HL-60 (cell line): ENCODE results near the gene KANSL3.

ENCODE experiments used
- CTCF ChIP-seq: IDR thresholded peaks from one replicate; pipeline ENCODE4 v1.5.1; 2011; ENCODE audit warnings: low read length, control low read depth, inconsistent platforms; ENCODE audit not compliant: insufficient read depth
- REST ChIP-seq: IDR thresholded peaks from 2 replicates; pipeline ENCODE4 v1.6.1; 2012; ENCODE audit warnings: low read depth; ENCODE audit not compliant: insufficient replicate concordance

DNA sequence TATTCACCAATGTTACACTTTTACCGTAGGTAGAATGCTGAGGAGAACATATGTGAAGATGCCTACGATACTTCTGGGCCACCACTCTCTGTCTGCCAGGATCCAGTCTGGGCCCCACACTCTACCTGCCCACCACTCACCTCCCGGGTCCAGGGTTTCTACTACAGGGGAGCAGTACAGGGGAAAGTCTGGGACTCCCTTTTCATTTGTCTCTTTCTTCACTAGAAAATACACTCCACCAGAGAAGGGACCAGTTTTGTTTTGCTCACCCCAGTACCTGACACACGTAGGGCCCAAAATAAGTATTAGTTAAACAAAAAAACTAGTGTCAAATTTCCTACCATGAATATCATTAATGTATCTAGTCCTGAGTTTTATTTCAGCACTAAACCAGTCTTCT, 21.1 kb downstream of the KANSL3 start:
- TF ChIP-seq REST (no peak), CTCF (no peak)
